Measurements from ENCODE around the gene ATP1A4.
"Not testable (repeated sequence)": the region's sequence is repeated elsewhere in the genome, so short reads cannot be mapped to it uniquely, and the experiment has no call there.

Gene ATP1A4

DNA sequence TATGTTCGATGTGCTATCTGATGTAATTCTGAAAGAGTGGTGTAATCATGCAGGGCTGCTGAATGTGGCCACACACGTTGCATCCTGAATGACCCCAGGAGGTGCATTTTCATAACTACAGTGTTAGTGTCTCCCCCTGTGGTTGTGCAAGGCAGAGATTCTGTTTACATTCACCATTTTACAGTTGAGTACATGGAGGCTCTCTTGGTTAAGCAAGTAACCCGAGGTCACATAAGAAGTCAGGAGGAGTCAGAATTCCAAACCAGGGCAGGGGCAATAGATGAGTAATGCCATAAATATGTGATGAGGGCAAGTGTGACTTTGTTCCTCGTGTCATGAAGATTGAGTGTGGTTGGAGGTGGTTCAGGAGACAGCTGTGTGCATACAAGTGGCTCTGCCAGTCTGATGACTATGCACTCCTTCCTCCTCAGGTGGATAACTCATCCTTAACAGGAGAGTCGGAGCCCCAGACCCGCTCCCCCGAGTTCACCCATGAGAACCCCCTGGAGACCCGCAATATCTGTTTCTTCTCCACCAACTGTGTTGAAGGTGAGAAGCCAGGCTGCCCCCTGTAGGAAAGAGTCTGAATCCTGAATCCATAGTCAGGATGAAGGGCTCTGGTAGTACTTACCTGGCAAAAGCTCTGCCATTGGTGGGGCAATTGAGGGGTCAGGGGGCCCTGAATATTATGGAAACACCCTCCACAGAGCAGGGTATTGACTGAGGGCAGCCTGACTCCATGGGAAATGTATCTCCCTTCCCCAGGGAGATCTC is 26.5 kb upstream of the ATP1A4 start:
- no peak for DNase-seq (ENCODE audit: low read depth)

DNA sequence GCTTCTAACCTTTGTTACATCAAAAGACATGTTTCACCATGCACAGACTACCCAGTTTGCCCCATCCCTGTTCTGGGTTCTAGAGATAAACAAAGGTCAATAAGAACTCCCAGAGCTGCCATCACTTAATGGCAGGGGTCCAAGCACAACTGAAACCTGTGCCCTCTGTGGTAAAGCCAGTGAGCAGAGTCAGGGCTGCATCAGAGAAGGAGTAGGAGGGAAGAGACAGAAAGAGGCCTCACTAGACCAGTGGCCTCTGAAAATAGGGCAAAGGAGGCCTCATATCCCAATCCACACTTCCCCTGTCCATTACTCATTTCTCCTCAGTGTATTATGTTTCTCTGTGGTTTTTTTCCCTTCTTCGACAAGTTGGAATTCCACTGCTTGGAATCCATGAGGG is 25.7 kb upstream of the ATP1A4 start:
- no peak for DNase-seq (ENCODE audit: low read depth)

DNA sequence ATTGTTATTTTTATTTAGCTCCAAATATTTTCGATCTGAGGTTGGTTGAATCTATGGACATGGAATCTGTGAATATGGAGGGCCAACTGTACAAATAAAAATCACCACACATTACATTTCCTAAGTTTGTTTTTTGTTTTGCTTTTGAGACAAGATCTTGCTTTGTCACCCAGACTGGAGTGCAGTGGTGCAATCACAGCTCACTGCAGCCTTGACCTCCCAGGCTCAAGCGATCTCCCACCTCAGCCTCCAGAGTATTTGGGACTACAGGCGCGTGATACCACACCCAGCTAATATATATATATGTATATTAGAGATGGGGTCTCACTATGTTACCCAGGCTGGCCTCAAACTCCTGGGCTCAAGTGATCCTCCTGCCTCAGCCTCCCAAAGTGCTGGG is 25.1 kb upstream of the ATP1A4 start:
- not testable (repeated sequence) for DNase-seq (ENCODE audit: low read depth)

DNA sequence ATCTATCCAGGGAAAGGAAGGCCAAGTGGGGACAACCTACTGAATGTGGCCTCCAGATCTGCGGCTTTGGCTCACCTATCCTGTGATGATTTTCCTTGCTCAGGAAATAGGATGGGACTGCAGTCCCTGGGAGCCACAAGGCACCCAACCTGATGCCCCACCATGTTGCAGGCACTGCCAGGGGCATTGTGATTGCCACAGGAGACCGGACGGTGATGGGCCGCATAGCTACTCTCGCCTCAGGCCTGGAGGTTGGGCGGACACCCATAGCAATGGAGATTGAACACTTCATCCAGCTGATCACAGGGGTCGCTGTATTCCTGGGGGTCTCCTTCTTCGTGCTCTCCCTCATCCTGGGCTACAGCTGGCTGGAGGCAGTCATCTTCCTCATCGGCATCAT is 24.0 kb upstream of the ATP1A4 start:
- no peak for DNase-seq (ENCODE audit: low read depth)

DNA sequence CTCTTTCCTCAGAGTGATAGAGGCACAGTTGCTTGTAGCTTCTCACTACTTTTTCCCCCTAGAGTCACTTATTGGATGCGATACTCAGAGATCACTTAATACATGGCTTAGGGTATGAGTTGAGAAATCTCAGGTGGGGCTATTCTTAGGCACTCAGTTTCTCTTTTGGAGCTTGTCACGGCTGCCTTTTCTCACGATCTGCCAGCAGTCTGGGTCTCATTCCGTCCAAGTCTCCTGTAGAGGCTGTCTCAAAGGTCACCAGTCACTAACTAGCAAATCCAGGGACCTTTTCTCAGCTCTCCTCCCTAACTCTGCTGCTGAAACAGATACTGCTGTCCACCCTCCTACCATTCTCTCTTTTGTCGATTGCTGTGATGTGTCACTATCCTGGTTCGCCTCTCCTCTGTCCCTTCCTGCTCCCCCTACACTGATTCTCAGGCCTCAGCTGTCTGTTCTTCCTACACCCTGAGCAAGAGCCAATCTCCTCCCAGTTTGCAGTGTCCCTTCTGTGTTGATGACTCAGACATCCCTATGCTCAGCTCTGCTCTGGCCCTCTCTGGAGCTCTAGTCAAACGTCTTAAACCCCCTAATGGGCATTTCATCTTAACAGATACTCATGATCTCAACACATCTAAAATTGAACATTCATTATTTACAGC is 23.4 kb upstream of the ATP1A4 start:
- no peak for DNase-seq (ENCODE audit: low read depth)

DNA sequence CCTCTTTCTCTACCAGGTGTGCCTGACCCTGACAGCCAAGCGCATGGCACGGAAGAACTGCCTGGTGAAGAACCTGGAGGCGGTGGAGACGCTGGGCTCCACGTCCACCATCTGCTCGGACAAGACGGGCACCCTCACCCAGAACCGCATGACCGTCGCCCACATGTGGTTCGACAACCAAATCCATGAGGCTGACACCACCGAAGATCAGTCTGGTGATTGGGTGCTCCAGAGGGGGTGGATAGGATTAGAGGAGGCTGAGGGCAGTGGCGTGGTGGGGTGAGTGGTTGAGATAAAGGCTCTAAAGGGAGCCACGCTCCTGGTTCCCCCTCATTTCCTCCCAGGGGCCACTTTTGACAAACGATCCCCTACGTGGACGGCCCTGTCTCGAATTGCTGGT is 22.8 kb upstream of the ATP1A4 start:
- DNase-seq (ENCODE audit: low read depth): no peak

DNA sequence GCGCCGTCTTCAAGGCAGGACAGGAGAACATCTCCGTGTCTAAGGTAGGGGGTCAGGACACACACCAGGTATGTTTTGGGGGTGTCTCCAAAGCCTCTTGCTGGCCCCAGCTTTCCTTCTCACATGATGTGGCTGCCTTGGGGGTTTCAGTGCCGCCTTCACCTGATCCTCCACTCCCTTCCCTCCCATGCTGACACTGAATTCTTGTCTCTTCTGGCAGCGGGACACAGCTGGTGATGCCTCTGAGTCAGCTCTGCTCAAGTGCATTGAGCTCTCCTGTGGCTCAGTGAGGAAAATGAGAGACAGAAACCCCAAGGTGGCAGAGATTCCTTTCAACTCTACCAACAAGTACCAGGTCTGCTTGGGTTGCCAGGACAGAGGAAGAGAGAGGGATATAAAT is 22.4 kb upstream of the ATP1A4 start:
- no peak for DNase-seq (ENCODE audit: low read depth)

DNA sequence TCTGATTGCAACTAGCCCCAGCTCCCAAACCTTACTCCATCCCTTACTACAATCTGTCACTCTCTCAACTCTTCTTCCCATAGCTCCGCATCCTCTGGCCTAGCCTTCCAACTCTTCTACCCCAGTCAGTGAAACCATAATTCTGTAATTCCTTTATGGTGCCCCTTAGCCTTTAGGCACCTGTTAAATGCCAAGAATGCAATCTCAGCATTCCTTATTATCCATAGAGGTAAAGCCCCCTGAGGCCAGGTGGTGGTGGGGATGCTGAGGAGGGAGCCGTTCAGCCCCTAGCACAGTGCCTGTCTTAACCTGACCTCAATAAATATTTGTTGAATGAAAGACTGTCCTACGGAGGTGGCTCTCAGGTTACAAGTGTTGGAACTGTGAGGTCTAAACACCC is 21.8 kb upstream of the ATP1A4 start:
- DNase-seq (ENCODE audit: low read depth): no peak

DNA sequence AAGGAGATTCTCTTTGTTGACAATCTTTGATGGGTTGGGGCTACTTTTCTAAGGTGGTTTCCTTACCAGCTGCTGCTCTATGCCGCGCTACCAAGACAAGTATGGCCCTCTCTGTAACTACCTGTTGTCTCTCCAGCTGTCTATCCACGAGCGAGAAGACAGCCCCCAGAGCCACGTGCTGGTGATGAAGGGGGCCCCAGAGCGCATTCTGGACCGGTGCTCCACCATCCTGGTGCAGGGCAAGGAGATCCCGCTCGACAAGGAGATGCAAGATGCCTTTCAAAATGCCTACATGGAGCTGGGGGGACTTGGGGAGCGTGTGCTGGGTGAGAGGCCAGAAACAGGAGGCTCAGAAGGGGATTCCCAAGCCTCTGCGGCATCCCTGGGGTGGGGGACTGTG is 21.4 kb upstream of the ATP1A4 start:
- DNase-seq (ENCODE audit: low read depth): no peak

DNA sequence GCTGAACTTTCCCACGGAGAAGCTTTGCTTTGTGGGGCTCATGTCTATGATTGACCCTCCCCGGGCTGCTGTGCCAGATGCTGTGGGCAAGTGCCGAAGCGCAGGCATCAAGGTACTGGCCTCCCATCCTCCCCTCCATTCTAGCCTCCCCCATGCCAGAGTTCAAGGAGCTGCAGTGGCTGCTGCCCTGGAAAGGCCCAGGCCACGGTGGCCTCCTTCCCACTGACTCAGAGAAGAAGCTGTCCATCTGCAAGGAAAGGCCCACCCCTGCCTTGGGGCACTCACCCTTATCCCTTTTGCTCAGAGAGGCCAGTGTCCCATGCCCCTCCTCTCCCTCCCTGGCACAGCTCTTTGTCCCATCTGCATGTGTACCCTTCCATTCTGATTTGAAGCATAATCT is 20.9 kb upstream of the ATP1A4 start:
- DNase-seq (ENCODE audit: low read depth): no peak

DNA sequence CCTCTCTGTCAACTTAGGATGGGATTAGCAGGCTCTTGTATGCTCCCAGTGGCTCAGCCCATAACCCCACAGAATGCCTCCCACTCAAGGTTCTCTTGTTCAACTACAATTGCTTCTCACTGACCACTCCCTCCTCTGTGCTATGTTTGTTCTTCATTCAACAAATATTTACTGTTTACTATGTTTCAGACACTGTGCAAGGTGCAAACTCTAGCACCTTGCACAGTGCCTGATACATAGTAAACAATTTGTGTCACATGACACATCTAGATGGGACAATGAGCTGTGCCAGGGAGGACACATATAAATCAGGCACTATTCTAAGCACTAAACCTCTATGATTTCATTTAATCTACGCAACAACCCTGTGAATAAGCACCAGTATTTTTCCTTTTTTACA is 20.5 kb upstream of the ATP1A4 start:
- DNase-seq (ENCODE audit: low read depth): no peak

DNA sequence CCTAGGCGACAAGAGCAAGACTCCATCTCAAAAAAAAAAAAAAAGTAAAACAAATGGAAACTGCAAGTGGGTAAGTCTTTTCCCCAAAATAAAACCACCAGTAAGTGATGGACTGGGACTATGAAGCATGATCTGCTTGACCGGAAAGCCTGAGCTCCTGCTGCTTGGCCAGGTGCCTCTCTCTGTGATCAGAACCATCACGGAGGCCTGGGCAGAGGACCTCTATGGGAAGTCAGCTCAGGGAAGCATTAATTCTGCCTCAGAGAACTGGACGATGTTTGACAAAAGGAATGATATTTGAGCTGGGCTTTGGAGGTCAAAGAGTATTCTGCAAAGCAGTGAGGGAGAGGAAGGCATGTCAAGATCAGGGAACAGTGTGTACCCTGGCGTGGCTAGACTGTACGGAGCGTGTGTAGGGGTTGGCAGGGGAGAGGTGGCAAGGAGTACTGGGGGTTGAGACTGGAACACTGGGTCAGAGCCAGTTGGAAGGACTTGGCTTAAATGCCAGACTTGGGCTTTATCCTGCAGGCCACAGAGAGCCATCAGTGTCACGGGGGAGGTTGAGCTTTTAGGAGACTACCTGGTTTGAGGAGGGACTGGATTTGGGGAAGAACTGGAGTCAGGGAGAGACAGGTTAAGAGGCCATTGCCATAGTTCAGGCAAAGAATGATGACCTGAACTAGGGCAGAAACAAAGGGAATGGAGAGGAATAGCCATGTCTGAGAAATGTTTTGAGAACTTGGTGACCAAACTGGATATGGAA is 19.4 kb upstream of the ATP1A4 start:
- DNase-seq (ENCODE audit: low read depth): no peak

DNA sequence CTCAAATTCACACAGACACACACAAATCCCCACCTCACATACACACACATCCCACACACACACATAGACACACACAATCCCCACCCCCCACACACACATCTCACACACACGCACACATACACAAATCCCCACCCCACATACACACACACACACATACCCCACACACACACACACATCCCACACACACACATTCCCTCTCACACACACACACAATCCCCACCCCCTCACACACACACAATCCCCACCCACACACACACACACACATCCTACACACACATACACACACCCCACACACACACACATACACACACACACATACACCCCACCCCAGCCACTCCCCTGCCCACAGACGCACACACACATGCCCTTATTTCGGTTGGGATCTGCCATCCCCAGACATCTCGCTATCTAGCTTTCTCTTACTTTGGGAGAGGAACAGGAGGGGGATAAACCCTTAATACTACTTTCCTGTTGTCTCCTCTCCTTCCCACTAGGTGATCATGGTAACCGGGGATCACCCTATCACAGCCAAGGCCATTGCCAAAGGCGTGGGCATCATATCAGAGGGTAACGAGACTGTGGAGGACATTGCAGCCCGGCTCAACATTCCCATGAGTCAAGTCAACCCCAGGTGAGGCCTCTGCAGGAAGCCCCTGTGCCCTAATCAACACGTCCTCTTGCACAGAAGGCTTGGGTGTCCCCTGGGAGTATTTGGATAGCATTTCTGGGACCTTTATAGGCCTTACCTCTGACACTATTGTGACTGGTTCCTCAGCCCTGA is 17.2 kb upstream of the ATP1A4 start:
- no peak for DNase-seq (ENCODE audit: low read depth)

DNA sequence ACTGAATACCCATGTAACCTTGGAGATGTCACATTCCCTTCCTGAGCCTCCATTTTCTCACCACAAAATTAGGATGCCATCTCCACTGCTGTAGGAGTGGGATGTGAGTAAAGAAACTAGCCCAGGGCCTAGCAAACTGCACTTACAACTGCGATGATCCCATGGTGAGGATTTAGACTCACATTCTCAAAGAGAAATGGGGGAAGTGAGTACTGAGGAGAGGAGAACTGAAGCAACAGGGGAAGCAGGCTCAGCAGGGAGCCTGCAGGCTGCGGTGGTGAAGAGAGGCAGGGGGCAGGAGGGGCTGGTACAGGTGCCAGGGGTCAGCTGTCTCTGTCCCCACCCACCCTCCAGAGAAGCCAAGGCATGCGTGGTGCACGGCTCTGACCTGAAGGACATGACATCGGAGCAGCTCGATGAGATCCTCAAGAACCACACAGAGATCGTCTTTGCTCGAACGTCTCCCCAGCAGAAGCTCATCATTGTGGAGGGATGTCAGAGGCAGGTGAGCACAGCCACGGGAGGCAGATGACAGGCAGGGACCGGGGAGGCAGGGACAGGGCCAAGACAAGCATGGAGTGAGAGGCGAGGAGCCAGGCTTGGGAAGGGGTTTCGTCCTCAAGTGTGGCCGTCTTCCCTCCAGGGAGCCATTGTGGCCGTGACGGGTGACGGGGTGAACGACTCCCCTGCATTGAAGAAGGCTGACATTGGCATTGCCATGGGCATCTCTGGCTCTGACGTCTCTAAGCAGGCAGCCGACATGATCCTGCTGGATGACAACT is 16.4 kb upstream of the ATP1A4 start:
- no peak for DNase-seq (ENCODE audit: low read depth)

DNA sequence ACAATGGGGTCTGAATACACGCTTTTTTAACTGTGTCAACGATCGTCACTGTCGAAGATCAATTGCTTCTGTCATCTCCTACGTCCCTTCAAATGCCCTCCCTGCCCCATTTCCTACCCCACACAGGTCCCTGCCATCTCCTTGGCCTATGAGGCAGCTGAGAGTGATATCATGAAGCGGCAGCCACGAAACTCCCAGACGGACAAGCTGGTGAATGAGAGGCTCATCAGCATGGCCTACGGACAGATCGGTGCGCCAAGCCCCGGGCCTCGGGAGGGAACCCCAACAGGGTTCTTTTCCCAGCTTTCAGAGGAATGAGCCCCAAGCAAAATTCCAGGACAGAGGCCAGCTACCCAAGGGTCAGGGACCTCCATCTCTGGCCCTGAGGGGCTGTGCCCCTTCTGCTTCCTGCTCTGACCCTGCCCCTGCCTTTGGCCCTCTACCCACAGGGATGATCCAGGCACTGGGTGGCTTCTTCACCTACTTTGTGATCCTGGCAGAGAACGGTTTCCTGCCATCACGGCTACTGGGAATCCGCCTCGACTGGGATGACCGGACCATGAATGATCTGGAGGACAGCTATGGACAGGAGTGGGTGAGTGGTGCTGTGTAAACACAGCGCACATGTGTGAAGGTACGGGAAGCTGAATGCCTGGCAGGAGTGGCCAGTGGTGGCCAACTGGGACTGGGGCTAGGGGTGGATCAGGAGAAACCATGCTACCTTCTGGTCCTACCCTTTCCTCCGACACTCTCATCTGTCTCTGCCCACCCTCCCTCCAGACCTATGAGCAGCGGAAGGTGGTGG is 15.1 kb upstream of the ATP1A4 start:
- no peak for DNase-seq (ENCODE audit: low read depth)

DNA sequence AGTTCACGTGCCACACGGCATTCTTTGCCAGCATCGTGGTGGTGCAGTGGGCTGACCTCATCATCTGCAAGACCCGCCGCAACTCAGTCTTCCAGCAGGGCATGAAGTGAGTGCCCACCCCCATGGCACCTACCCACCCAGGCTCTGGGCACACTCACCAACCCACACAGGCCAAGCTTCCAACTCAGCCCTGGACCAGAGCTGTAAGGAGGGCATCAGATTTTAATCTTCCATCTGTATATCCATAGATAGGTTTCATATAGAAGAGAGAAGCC is 14.5 kb upstream of the ATP1A4 start:
- DNase-seq (ENCODE audit: low read depth): no peak

DNA sequence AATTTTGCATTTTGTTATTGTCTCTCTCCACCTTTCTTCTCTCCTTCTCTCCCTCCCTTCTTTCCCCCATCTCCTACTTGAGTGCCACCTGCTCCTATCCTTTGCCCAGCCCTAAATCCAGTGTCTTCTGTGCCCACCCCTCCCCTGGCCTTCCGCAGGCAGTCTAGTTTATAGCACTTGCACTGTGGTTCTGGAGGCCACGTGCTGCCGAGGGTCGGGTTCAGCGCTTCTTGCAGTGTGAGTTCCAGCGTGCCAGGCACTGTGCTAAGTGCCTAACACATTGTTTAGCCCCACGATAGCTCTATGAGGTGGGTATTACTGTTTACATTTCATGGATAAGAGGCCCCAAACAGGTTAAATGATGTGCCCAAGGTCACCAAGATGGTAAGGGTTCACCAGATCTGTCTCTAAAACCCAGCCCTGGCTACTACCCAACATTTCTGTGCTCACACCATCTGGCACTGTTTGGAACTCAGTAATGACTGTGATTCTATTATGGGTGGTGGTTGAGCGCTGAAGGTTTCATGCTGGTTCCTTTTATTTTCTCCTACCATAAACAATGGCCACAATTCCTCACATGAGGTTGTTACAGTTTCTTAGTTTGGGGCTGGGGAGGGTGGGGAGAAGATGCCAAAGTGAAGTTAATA is 14.1 kb upstream of the ATP1A4 start:
- no peak for DNase-seq (ENCODE audit: low read depth)

DNA sequence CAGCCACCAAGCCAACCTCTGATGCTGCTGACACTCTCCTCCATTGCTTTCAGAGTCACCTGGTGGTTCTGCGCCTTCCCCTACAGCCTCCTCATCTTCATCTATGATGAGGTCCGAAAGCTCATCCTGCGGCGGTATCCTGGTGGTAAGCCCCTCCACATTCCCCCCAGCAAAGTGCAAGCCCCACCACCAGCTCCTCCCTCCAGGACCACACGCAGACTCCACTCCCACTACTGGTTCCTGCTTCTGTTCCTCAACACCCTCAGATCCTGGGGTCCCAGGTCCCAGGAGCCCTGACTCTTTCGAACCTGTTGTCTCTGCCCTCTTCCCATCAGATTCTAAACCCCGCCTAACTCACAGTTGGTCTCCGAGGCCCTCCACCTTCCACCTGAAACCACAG is 11.6 kb upstream of the ATP1A4 start:
- DNase-seq (ENCODE audit: low read depth): no peak

DNA sequence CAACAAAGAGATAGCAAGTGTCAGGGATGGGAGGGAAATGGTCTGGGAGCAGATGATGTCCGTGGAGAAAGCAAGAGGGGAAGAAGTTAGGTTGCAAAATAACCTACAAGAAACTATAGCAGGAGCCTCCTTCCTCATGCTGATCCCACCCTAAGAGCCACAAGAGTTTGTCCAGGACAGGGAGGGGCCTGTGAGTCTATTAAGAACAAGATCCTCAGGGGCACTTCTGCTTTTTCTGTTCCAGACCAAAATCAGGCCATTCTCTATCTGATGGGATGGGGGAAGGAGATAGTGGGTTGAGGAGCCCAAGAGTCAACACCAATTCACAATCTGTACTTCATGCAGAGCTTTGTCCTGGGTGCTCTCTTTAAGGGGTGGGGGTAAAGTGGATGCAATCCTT is 7.7 kb upstream of the ATP1A4 start:
- DNase-seq (ENCODE audit: low read depth): no peak

DNA sequence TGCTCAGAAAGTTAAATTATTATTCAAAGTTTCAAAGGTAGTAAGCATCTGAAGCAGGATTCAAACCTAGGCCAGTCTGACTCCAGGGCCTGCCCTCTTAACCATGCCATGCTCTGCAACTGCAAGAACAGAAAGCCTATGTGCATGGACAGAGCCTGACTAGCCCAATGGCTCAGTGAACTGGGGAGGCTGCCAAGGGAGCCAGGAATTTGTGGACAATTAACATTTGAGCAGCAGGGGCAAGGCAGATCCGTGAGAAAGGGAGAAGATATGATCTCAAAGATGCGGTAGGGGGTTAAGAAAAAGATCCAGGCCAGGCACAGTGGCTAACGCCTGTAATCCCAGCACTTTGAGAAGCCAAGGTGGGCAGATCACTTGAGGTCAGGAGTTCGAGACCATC is 6.5 kb upstream of the ATP1A4 start:
- DNase-seq (ENCODE audit: low read depth): no peak

DNA sequence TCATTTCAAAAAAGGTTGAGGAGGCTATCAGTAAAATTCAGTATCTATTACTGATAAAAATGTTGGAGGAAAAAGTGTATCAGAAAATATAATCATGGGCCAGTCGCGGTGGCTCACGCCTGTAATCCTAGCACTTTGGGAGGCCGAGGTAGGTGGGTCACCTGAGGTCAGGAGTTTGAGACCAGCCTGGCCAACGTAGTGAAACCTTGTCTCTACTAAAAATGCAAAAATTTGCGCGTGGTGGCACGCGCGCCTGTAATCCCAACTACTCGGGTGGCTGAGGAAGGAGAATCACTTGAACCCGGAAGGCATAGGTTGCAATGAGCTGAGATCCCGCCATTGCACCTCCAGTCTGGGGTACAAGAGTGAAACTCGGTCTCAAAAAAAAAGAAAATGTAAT is 5.3 kb upstream of the ATP1A4 start:
- no peak for DNase-seq (ENCODE audit: low read depth)
